PC-3 (cell line): ENCODE measurements around the gene DCTN3.

ENCODE experiments used
- CTCF ChIP-seq: fragments of 300-600 bp; sonication (generic); conservative IDR thresholded peaks from 2 replicates; pipeline ENCODE4 v1.5.1; 2017; ENCODE audit warnings: antibody characterized with exemption, low read depth, mild to moderate bottlenecking, low read length
- EZH2phosphoT487 ChIP-seq: fragments of 300-600 bp; sonication (generic); IDR thresholded peaks from 2 replicates; pipeline ENCODE4 v1.6.1; 2018; ENCODE audit warnings: mild to moderate bottlenecking, antibody characterized with exemption, low read length, borderline replicate concordance

- TF ChIP-seq CTCF: no peak
- TF ChIP-seq EZH2phosphoT487: no peak
Observed at GRCh38 chr9:34651321-34651720, 31.0 kb upstream of the DCTN3 start.
